HG03103 (cell line): Measurements from ENCODE around the gene JAZF1.

Source experiments
- ATAC-seq: cut with Tn5 transposase; IDR thresholded peaks from one replicate; pipeline ENCODE4 v1.9.1; 2021; ENCODE audit warnings: low read depth; ENCODE audit not compliant: unreplicated experiment

The JAZF1 gene

DNA sequence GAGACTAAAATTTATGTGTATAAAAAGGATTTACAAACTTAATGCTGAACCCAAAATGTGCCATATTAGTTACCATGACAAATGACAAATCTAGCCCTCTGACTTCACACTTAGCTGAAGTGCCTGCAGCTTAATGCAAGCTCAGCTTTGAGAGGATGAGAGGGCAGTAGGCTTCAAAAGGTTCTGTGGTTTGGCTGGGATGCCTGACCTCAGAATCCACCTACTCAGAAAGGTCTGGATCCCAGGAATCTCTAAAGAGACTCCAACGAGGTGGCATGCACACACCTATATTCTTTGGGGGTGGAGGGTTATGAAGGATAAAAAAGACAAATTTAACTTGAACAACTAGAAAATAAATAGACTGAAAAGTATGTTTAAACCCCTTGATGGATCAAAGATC, 227.2 kb downstream of the JAZF1 start:
- no peak for ATAC-seq

DNA sequence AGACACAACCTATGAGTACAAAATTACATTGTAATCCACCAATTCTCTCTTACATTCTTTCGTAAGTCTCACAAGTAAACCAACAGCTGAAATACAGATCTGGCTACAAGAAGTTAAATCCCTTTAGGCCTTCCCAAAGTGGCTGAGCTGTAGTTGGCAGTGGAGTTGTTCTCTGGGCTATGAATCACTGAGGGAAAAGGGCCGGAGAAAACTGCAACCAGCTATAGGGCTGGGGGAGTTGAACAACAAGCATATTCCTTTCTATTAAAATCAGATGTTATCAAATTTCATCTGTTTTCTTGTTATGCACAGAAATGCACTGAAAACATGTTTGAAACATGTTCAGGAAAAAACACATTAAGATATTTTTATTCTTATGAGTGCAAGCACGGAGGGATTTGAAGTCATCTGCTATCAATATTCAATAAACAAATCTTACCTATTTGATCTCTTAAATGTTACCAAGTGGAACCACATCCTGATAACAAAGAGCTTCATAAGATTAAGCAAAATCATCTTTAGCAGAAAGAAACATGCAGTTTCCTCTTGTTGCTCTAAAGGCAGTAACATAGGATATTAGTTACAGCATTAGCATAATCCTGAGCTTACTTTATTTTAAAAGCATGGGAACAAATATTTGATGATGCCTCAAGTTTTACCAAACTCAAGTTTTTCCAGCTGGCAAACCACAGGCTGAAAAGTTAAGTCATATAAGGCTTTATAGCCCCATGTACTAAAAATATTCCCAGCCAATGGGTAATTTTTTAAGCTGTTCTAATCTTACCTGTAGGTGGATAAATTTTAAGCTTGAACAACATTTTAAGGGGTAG, 227.9 kb downstream of the JAZF1 start:
- no peak for ATAC-seq

DNA sequence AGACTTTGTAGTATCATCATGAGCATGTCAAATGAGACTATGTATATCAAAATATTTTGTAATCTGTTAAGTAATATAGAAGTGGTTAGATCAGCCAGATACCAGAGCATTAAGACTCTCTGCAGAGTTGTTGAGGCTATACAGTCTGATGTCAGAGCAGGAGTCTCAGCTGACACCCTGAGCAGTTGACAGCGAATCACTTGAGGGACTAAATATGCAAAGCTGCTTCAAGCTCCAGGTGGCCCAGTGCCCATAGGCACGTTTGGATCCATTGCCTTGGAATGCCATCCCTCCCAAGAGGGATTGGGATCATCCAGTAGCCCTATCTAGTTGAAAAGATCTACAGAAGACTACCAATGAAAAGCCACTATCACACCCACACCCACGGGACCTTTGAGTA, 230.5 kb downstream of the JAZF1 start:
- ATAC-seq, result no peak

DNA sequence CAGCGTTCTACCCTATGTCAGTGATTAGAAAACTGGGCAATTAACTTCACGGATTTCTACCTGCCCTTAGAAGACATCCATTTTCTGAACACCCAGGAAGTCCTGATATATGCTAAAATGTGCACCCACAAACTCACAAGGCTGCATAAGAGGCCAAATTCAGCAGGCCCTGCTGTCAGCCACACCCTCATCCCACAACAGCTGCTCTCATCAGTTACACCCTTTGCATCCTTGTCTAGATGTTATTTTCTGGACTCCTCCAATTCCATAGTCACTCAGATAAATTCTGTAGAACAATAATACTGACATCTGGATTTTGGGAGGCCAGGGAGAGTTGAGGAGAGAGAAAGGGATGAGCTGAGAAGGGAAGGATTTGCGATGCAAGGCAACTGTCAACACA, 231.7 kb downstream of the JAZF1 start:
- ATAC-seq, result no peak

DNA sequence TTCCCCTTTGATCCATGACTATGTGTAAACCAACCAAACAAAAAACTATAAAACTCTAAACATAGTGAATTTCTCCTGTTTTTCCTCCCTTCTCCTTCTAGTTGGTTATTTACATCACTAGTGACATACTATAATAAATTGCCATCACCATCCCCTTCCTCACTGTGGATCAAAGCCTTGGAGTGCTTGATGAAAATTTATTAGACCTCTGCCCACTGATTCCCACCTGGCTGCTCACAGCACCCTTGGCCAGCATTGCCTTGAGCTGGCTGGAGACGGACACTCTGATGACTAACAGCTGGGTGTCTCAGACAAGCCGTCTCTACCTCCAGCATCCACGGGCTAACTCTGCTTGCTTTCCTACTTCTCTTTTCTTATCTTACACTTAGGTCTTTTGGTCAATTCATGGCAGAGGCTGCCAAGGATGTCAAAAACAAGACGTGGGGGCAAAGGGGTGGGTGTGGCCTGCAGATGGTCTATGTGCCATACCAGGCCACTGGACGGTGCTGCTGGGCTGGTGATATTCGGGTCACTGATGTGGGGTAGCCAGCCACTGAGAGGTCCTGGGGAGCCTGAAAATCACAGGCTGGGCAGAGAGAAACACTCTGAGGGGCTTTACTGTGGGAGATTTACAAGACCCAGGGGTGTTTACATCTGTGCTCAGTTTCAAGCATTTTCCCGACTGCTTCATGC, 232.9 kb downstream of the JAZF1 start:
- no peak for ATAC-seq

DNA sequence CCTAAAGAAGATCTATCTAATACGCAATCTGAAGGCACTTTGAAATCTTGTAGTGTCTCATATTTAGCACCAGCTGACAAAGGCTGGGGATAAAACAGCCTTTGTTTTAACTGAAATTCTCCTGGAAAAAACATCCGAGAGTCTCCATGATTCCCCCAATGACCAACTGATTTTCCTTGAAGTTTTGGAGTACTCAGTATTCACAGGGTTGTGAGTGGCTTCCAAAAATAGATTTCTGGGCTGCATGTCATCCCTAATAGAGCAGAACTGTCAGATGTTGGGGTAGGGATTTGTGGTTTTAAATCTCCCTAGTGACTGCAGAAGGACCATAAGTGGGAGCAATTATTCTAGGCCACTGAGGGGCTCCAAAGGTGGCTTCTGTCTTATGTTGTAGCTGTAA, 234.2 kb downstream of the JAZF1 start:
- no peak for ATAC-seq

DNA sequence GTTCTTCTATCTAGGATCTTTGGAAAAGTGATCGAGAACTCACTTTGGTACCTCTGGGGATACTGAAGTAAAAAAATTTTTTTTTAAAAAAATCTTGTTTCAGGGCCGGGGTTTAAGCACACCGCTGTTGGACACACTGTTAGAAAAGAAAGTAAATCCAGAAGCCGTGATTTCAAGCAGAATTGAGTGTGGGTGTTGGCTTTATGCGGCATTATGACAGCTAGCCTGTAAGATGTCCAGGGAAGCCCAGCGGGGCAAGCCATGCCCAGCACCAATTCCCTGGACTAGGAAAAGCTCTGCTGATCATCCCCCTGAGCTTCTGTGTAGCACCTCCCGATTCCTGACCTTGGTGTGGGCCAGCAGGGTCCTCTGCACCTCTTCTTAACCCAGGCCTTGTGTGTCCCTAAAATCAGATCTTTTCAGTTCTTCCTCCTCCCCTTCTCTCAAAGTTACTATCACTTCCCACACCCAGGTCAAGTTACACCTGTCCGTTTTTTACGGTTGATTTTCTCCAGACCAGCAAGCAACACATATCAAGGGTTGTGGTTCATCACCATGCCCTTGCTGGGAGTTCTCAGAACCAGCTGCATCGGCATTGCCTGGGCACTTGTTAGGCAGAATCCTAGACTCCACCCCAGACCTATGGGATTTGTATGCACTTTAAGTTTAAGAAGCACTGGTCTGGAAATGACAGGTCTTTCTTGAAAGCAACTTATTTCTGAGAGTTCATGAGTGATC, 235.4 kb downstream of the JAZF1 start:
- no peak for ATAC-seq

DNA sequence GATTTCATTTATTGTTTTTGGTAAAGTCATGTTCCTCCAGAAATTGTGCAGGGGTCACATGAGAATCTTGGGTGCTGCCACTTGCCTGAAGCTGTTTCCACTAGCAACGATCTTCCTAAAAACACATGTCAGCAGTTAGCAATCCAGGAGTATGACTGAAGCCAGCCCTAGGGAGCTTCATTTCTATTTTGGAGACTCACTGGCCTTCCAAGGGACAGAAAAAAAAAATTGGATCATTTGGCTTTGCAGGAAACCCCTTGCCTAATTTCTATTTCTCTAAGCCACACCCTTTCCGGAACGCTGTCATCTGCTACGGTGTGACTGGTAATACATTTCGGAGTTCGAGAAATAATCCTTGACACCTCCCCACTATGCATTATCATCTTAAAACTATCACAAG, 236.0 kb downstream of the JAZF1 start:
- no peak for ATAC-seq

DNA sequence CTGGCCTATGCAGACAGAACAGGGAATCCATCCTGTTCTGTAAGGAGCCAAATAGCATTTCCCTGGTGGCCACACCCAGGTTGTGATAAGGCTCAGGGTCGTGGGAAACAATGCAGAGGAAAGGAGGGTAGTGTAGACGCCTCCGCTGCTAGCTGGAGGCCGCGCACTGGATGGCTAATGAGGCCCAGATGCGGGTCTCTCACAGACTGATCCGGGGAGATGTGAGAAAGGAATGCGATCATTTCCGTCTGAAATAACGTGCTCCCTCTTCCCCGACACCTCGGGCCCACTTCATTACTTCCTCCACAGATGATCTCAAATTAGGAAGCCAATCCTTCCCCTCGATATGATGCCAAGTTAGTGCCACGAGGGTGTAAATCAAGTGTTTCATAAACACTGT, 237.4 kb downstream of the JAZF1 start:
- no peak for ATAC-seq

DNA sequence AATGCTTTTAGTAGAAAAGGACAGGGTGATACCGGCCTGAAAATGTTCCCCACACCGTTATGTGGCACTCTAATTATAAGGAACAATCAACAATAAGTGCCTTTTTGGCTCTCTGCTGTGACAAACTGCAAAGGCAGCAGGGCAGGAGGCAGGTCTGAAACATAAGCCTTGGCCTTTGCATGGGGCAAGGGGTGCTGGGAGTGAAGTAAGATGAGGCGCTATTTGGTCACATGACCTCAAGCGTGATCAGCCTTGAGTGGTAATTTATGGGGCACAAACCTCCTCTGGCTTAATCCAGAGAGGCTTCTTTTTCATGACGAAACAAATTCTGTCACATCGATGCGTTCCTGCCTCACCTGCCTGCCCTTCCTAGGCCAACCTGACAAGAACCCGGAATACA, 237.9 kb downstream of the JAZF1 start:
- no peak for ATAC-seq

DNA sequence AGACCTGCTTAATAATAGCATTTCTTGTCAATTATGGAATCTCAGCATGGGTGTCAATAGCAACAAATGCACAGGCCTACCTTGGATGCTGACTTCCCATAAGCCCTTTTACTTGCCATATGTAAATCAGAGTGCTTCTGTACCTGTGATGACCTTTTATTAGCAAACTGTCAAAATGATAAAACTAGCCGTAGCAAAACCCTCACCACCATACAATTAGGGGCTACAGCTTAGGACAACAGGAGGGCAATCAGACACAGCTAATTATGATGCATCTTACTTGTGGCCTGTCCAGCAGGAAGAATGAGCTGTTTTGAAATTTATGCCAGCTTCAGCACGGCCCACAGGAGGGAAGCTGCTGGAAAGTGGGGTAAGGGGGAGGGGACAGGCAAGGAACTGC, 239.1 kb downstream of the JAZF1 start:
- no peak for ATAC-seq

DNA sequence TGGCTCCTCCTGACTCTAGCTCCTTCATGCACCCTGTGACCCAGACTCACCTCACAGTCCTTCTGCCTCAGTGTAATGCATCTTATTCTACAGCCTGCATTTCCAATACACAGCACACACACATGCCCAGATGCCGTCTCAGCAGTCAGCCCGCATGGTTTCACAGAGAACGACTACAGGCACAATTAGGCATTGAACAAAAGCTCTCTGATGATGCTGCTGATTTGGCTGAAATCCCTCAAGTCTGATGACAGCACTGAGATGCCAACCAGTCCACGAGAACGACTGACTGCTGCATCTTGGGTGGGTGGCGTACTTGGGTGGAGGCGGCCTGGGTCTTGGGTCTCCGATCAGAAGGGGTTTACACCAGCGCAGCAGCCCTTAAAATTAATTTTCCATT, 240.3 kb downstream of the JAZF1 start:
- no peak for ATAC-seq

DNA sequence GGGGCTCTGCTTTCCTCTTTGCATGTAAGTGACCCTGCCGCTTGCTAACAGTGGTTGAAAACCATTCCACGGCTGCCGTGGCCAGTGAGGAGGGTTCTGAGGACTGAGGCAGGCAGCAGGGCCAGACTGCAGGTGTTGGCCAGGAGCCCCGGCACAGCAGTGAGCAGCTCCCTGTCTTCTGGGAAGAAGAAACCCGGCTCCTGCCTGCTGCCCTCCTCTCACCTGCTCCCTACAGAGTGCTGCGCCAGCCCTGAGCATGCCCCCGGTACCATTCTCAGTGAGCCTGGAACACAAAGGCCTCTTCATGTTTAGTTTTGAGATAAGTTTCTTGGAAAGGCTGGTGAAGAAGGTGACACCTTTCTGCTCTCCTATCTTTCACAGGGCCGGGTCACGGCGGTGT, 240.7 kb downstream of the JAZF1 start:
- no peak for ATAC-seq

DNA sequence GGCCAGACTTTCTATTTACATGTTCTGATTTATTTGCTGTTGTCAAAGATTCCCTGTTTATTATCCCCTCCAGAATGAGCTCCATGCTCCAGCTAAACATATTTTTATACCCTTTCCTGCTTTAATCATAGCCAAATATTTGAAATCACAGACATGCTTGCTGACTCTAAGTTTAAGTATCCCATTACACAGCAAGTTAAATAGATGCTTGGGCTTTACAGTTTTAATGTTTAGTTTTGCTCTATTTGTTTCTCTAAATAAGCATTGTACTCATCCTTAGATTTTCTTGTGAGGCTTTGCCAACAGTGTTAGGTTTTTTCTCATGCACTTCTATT, 243.9 kb downstream of the JAZF1 start:
- ATAC-seq, result no peak

DNA sequence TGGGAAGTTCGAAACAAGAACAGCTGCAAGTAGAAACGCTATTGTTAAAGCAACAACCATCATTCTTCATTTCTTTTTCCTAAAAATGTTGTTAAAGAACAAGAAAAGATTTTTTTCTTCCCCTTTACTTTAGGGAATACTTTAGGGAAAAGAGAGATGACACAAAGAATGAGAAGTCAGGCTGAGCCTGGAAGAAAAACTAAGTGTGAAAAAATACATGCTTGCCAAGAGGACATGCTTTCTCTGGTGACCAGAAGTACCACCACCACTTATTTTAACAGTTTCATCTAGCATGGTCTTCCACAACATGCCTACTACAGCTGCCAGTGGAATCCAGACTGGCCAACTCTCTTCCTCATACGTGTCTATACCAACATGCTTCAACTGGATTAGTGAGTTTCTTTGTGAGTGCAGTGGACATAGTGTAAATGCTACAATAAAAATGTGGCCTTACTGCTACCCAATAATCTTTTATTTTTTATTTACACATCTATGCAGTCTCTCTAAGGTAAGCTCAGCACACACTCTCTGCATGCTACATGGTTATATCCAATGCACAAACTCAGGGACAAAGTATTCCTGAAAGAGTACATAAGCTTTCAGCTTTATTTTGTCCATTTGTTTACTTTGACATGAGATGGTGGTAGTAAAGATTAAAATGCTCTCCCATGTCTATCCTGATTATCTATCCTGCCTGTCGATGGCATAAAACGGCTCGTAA, 244.4 kb downstream of the JAZF1 start:
- no peak for ATAC-seq

DNA sequence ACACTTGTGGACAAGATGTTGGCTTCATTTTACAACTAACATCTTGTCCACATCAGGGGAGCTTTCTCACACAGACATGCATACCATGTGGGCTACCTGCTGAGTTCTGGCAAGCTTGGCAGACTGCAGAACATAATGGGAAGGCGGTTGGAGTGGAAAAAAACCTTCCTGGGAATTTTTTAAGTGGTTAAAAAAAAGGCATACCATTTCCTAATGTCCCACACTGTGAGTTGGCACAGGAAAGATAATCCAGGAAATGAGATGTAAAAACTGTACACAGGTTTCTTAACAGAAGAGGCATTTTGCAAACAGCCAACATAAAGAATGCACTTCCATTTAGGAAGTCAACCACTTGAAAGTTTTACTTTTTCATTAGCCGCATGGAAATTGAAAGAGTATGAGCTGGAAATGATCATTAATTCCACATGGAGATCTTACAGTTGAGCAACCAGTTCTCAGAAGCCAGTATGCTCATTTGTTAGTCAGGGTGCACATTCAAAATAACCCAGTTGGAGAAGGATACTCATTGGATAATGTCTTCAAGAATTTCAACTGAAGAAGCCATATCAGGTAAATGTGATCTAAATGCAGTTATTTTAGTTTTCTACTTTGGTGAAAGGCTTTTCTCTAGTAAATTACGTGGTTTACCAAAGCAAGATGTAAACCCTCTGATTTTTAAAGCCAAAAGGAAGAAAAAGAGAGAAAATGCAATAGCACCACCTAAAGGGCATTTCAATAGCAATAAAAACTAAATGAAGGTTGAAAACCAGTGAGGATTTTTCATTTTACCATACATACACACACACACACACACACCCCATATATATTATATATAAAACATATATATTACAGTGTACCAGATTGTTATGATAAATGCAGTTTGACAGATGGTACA, 246.7 kb downstream of the JAZF1 start:
- ATAC-seq, result no peak

DNA sequence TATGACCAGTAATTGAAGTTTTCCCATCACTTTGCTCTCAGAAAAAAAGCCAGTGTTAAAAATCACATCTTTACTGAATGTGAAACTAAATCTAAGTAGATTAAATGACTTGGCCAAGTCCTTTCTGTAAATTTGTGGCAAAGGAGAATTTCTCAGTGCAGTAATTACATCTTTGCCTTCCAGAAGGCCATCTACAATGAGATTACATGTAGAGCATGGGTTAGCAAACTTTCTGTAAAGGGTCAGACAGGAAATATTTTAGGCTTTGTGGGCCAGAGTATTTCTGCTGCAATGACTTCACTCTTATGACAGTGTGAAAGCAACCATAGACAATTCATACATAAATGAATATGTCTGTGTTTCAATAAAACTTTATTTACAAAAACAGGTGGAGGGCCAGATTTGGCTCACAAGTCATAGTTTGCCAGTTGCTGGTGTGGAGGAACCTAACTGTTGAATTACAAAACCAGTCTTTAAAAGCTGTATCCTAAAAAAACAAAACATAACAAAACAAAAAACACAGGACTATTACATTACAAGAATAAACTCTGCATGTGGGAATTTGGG, 249.6 kb downstream of the JAZF1 start:
- ATAC-seq, result no peak

DNA sequence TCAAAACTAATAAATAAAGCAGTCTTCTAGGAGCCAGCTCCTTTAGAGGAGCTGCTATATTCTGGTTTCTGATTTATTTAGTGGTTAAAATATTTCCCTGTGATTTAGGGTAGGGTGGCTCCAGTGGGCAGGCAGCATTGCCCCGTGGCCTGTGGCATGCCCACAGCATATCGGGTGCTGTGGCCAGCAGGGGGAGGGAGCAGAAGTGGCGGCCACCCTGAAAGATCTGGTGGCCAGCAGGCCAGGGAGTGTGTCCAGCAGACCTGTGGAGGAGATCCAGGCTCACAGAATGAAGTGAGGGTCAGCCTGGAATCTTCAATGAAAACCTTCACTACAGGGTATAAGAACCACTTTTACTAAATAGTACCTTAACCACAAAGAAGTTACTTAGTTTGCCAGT, 251.5 kb downstream of the JAZF1 start:
- ATAC-seq, result no peak

DNA sequence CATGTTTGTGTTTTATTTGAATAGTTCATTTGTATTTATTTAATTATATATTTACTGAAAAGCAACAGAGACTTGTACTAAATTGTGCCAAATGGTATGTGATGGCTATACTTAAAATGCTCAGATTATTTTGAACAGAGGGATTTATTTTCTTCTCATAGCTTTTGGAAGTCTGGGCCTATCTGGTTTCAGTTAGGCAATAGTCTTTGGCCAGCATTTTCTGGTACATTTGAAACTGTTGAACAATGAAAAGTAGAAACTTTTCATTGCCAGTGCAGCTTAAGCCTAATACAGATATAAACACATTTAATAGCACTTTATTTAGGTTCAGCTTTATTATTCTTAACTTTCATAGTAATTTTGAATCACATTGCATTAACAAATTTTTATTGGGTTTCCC, 252.6 kb downstream of the JAZF1 start:
- ATAC-seq, result no peak
